ENCODE data around the gene MRPL54.

- TF ChIP-seq RAD21 (IDR thresholded peaks at IDR 0.05; ENCODE audit: low read depth) = no peak
- TF ChIP-seq CEBPB (IDR thresholded peaks at IDR 0.05; ENCODE audit: low read depth) = no peak
- TF ChIP-seq MAX (IDR thresholded peaks at IDR 0.05) = no peak
- no peak for TF ChIP-seq FOSL1 (IDR thresholded peaks at IDR 0.05; ENCODE audit: low read depth)
- no peak for TF ChIP-seq CTCF (IDR thresholded peaks at IDR 0.05 in 2 of 3, conservative IDR thresholded peaks at IDR 0.05 in 1 of 3; ENCODE audit: borderline replicate concordance in 1 of 3, insufficient read depth in 1 of 3, low read depth in 2 of 3, low read length in 2 of 3)
- TF ChIP-seq EZH2phosphoT487 (IDR thresholded peaks at IDR 0.05; ENCODE audit: borderline replicate concordance) = no peak
- no peak for TF ChIP-seq EGR1 (IDR thresholded peaks at IDR 0.05; ENCODE audit: low read depth)
- no peak for TF ChIP-seq JUND (IDR thresholded peaks at IDR 0.05)
- TF ChIP-seq ZFX (IDR thresholded peaks at IDR 0.05) = no peak
- no peak for TF ChIP-seq POLR2A (IDR thresholded peaks at IDR 0.05; ENCODE audit: borderline replicate concordance, extremely low read depth, insufficient read depth, insufficient read length)
- no peak for TF ChIP-seq POLR2AphosphoS5 (IDR thresholded peaks at IDR 0.05; ENCODE audit: low read depth, low read length)
- no peak for TF ChIP-seq EZH2 (IDR thresholded peaks at IDR 0.05)
- TF ChIP-seq, protein P1, sequence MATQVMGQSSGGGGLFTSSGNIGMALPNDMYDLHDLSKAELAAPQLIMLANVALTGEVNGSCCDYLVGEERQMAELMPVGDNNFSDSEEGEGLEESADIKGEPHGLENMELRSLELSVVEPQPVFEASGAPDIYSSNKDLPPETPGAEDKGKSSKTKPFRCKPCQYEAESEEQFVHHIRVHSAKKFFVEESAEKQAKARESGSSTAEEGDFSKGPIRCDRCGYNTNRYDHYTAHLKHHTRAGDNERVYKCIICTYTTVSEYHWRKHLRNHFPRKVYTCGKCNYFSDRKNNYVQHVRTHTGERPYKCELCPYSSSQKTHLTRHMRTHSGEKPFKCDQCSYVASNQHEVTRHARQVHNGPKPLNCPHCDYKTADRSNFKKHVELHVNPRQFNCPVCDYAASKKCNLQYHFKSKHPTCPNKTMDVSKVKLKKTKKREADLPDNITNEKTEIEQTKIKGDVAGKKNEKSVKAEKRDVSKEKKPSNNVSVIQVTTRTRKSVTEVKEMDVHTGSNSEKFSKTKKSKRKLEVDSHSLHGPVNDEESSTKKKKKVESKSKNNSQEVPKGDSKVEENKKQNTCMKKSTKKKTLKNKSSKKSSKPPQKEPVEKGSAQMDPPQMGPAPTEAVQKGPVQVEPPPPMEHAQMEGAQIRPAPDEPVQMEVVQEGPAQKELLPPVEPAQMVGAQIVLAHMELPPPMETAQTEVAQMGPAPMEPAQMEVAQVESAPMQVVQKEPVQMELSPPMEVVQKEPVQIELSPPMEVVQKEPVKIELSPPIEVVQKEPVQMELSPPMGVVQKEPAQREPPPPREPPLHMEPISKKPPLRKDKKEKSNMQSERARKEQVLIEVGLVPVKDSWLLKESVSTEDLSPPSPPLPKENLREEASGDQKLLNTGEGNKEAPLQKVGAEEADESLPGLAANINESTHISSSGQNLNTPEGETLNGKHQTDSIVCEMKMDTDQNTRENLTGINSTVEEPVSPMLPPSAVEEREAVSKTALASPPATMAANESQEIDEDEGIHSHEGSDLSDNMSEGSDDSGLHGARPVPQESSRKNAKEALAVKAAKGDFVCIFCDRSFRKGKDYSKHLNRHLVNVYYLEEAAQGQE (IDR thresholded peaks at IDR 0.05; ENCODE audit: low read depth) = no peak
Measured at GRCh38 chr19:3805859-3806258, 43.4 kb downstream of the MRPL54 start.

Measured in HCT116 (cell line).